Liver (tissue), 9 donors: Measurements from ENCODE around the gene CYP4A22. TPM values are rescaled to one million over a fixed set of nuclear protein-coding genes. Genes with fewer than 3 reads are reported as not detected.

ENCODE experiments used
- DNase-seq: peaks from one replicate; pipeline ENCODE4 v3.0.0-alpha.2; 2017; ENCODE audit warnings: low spot score
- H3K27ac ChIP-seq, 2 donors: one replicate each; pipeline ENCODE4 v1.7.0; 2013; ENCODE audit warnings: inconsistent platforms in 2 of 2, low read length in 2 of 2, control low read depth in 1 of 2, low read depth in 1 of 2, mild to moderate bottlenecking in 1 of 2
- H3K27me3 ChIP-seq, 4 donors: one replicate each; pipeline versions ENCODE4 v1.6.1 to v1.7.0; 2013; ENCODE audit warnings: low read length in 3 of 4, inconsistent platforms in 1 of 4, mild to moderate bottlenecking in 1 of 4, moderate library complexity in 1 of 4; ENCODE audit not compliant: control insufficient read depth in 4 of 4, insufficient read depth in 4 of 4
- H3K36me3 ChIP-seq, 4 donors: one replicate each; pipeline versions ENCODE4 v1.6.1 to v1.7.0; 2013; ENCODE audit warnings: low read length in 3 of 4, mild to moderate bottlenecking in 3 of 4, low read depth in 1 of 4, moderate library complexity in 1 of 4; ENCODE audit not compliant: control insufficient read depth in 4 of 4, insufficient read depth in 3 of 4
- H3K4me1 ChIP-seq, 4 donors: one replicate each; pipeline versions ENCODE4 v1.6.1 to v1.7.0; 2013; ENCODE audit warnings: low read length in 3 of 4, mild to moderate bottlenecking in 3 of 4, moderate library complexity in 1 of 4; ENCODE audit not compliant: control insufficient read depth in 4 of 4, insufficient read depth in 4 of 4
- H3K4me3 ChIP-seq, 3 donors: one replicate each; pipeline versions ENCODE4 v1.6.1 to v1.7.0; 2013; ENCODE audit warnings: low read length in 3 of 3, control low read depth in 1 of 3, low read depth in 1 of 3, mild to moderate bottlenecking in 1 of 3
- H3K9ac ChIP-seq, 2 donors: one replicate each; pipeline ENCODE4 v1.7.0; 2013; ENCODE audit warnings: low read length in 2 of 2, mild to moderate bottlenecking in 2 of 2, moderate library complexity in 2 of 2, control low read depth in 1 of 2, low read depth in 1 of 2
- H3K9me3 ChIP-seq, 4 donors: one replicate each; pipeline versions ENCODE4 v1.6.1 to v1.7.0; 2013; ENCODE audit warnings: low read length in 3 of 4; ENCODE audit not compliant: control insufficient read depth in 4 of 4
- EGR1 ChIP-seq, 2 donors: IDR thresholded peaks; 2 replicates each; pipeline ENCODE4 v1.6.1; 2016 to 2018; ENCODE audit warnings: antibody characterized with exemption in 2 of 2, low read depth in 2 of 2
- FOXA1 ChIP-seq: IDR thresholded peaks from 2 replicates; pipeline ENCODE4 v1.6.1; 2016; ENCODE audit warnings: antibody characterized with exemption
- FOXA2 ChIP-seq: IDR thresholded peaks from 2 replicates; pipeline ENCODE4 v1.6.1; 2016; ENCODE audit warnings: antibody characterized with exemption
- GABPA ChIP-seq, 2 donors: IDR thresholded peaks in 1 of 2; conservative IDR thresholded peaks in 1 of 2; 2 replicates each; pipeline ENCODE4 v1.6.1; 2016; ENCODE audit warnings: antibody characterized with exemption in 2 of 2, mild to moderate bottlenecking in 1 of 2, moderate library complexity in 1 of 2
- HNF4G ChIP-seq: IDR thresholded peaks from 2 replicates; pipeline ENCODE4 v1.6.1; 2016; ENCODE audit warnings: antibody characterized with exemption
- JUND ChIP-seq, 2 donors: IDR thresholded peaks; 2 replicates each; pipeline ENCODE4 v1.6.1; 2016; ENCODE audit warnings: antibody characterized with exemption in 2 of 2
- NR2F2 ChIP-seq: IDR thresholded peaks from 2 replicates; pipeline ENCODE4 v1.6.1; 2016; ENCODE audit warnings: antibody characterized with exemption
- RXRA ChIP-seq, 2 donors: IDR thresholded peaks; 2 replicates each; pipeline ENCODE4 v1.6.1; 2017 to 2018; ENCODE audit warnings: antibody characterized with exemption in 2 of 2, mild to moderate bottlenecking in 1 of 2
- SP1 ChIP-seq: IDR thresholded peaks from 2 replicates; pipeline ENCODE4 v1.6.1; 2018; ENCODE audit warnings: antibody characterized with exemption, mild to moderate bottlenecking
- TAF1 ChIP-seq: conservative IDR thresholded peaks from 2 replicates; pipeline ENCODE4 v1.6.1; 2016; ENCODE audit warnings: antibody characterized with exemption, mild to moderate bottlenecking
- YY1 ChIP-seq: IDR thresholded peaks from 2 replicates; pipeline ENCODE4 v1.6.1; 2016; ENCODE audit warnings: antibody characterized with exemption, mild to moderate bottlenecking
- WGBS: extraction: QIAGEN DNeasy Blood & Tissue Kit; methylation state at CpG from one replicate; pipeline ENCODE4 v1.1.7; 2013; 5-methylcytosine and 5-hydroxymethylcytosine counted together
- polyA plus RNA-seq, 2 donors: library from polyadenylated mRNA; stranded (reverse) in 1 of 2; unstranded in 1 of 2; fragments of 200-250 nt in 1 of 2; fragments of >200 nt in 1 of 2; fragmentation: Nextera tagmentation in 1 of 2; extraction: Ambion mirVana in 1 of 2; gene quantifications; one replicate each; pipeline versions ENCODE4 v1.2.1 to v1.2.3, GENCODE V29; 2013 to 2015
- total RNA-seq, 2 donors: library from RNA; depleted of rRNA; stranded (reverse); fragments of >200 nt; gene quantifications; one replicate each; pipeline ENCODE4 v1.2.3, GENCODE V29; 2014
- TF ChIP-seq, protein P1 (sequence below): IDR thresholded peaks from 2 replicates; pipeline ENCODE4 v1.6.1; 2016; ENCODE audit warnings: antibody characterized with exemption
- TF ChIP-seq, protein P2 (sequence below): IDR thresholded peaks from 2 replicates; pipeline ENCODE4 v1.6.1; 2016; ENCODE audit warnings: antibody characterized with exemption
- TF ChIP-seq, protein P3 (sequence below): IDR thresholded peaks from 2 replicates; pipeline ENCODE4 v1.6.1; 2016; ENCODE audit warnings: antibody characterized with exemption, mild to moderate bottlenecking
- TF ChIP-seq, protein P4 (sequence below): fragments of 150-350 bp; IDR thresholded peaks from 2 replicates; pipeline ENCODE4 v1.5.1; 2017; ENCODE audit warnings: improper control_type of control experiment, low read depth, low read length; ENCODE audit not compliant: missing input control
- TF ChIP-seq, protein P5 (sequence below): IDR thresholded peaks from 2 replicates; pipeline ENCODE4 v1.6.1; 2016; ENCODE audit warnings: antibody characterized with exemption
- donor health status: healthy.
- donor health status: healthy.
- donor health status: healthy.
- donor health status: healthy.
- donor health status: healthy.

The CYP4A22 gene
- total and polyA plus RNA-seq, 4 donors = 18.3 to 95.7 (median 65.7) TPM

DNA sequence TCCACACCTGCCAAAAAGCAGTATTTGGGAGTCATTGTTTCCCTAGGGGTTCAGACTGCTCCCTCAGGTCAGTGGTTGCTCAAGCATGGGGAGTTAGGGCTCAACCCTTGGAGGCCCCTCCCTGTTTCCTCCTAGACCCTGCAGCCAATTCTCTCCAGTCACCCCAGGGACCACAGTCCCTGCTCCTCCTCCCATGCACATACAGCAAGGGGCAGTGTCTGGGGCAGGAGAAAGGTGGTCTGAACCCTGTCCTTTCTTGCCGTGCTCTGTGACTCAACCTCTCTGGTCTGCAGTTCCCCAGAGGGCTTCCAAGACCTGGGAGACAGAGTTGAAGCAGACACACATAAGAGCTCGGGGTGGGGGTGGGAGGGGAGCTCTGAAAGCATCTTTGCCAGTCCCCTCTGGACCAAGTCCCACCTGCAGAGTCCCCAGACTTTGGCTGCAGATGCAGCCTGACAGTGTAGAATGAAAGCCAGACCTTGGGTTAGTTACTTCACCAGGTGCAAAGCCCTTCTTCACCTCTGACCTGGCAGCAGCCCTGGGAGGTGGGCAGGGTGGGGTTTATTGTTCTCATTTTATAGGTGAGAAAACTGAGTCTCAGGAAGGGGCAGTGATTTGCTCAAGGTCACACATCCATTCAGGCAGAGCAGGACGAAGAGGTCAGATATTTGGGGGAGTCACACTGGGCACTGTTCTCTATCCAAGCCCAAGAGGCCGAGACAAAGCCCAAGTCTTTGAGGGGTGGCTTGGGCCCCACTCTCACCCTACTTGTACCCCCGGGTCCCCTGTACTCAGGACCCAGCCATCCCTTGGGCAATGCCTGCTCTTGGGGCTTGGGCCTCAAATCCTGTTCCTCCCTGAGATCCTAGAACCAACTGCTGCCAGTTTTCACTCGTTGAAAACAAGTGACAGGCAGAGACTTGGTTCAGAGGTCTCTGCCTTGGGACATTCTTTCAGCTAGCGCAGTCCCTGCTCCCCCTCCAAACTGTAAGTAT lies 51.8 kb downstream of the CYP4A22 start:
- Histone ChIP-seq H3K9me3 (no peaks in the 10 kb centered on the region), H3K4me3 (no peak overlapping the region), H3K4me1 (peaks cover 0 to 6% (median 3%) of the 10 kb centered on the region in 4 donors), H3K27me3 (no peaks in the 10 kb centered on the region), H3K36me3 (no peaks in the 10 kb centered on the region), H3K27ac (no peak overlapping the region), H3K9ac (no peak overlapping the region)
- 80% methylated on average over 7 of the region's 7 CpGs for WGBS
- TF ChIP-seq FOXA1 (no peak), EGR1 (IDR thresholded peaks at IDR 0.05; ENCODE audit: low read depth in 2 of 2) (no peak), YY1 (no peak), GABPA (IDR thresholded peaks at IDR 0.05 in 1 of 2, conservative IDR thresholded peaks at IDR 0.05 in 1 of 2) (no peak), SP1 (no peak), NR2F2 (no peak), RXRA (IDR thresholded peaks at IDR 0.05) (no peak), JUND (IDR thresholded peaks at IDR 0.05) (no peak), FOXA2 (no peak), HNF4G (no peak), TAF1 (no peak)
- TF ChIP-seq, protein P1, sequence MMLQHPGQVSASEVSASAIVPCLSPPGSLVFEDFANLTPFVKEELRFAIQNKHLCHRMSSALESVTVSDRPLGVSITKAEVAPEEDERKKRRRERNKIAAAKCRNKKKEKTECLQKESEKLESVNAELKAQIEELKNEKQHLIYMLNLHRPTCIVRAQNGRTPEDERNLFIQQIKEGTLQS = no peak
- TF ChIP-seq, protein P2, sequence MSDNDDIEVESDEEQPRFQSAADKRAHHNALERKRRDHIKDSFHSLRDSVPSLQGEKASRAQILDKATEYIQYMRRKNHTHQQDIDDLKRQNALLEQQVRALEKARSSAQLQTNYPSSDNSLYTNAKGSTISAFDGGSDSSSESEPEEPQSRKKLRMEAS = no peak
- TF ChIP-seq, protein P3, sequence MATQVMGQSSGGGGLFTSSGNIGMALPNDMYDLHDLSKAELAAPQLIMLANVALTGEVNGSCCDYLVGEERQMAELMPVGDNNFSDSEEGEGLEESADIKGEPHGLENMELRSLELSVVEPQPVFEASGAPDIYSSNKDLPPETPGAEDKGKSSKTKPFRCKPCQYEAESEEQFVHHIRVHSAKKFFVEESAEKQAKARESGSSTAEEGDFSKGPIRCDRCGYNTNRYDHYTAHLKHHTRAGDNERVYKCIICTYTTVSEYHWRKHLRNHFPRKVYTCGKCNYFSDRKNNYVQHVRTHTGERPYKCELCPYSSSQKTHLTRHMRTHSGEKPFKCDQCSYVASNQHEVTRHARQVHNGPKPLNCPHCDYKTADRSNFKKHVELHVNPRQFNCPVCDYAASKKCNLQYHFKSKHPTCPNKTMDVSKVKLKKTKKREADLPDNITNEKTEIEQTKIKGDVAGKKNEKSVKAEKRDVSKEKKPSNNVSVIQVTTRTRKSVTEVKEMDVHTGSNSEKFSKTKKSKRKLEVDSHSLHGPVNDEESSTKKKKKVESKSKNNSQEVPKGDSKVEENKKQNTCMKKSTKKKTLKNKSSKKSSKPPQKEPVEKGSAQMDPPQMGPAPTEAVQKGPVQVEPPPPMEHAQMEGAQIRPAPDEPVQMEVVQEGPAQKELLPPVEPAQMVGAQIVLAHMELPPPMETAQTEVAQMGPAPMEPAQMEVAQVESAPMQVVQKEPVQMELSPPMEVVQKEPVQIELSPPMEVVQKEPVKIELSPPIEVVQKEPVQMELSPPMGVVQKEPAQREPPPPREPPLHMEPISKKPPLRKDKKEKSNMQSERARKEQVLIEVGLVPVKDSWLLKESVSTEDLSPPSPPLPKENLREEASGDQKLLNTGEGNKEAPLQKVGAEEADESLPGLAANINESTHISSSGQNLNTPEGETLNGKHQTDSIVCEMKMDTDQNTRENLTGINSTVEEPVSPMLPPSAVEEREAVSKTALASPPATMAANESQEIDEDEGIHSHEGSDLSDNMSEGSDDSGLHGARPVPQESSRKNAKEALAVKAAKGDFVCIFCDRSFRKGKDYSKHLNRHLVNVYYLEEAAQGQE = no peak
- TF ChIP-seq, protein P4, sequence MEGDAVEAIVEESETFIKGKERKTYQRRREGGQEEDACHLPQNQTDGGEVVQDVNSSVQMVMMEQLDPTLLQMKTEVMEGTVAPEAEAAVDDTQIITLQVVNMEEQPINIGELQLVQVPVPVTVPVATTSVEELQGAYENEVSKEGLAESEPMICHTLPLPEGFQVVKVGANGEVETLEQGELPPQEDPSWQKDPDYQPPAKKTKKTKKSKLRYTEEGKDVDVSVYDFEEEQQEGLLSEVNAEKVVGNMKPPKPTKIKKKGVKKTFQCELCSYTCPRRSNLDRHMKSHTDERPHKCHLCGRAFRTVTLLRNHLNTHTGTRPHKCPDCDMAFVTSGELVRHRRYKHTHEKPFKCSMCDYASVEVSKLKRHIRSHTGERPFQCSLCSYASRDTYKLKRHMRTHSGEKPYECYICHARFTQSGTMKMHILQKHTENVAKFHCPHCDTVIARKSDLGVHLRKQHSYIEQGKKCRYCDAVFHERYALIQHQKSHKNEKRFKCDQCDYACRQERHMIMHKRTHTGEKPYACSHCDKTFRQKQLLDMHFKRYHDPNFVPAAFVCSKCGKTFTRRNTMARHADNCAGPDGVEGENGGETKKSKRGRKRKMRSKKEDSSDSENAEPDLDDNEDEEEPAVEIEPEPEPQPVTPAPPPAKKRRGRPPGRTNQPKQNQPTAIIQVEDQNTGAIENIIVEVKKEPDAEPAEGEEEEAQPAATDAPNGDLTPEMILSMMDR = no peak
- TF ChIP-seq, protein P5, sequence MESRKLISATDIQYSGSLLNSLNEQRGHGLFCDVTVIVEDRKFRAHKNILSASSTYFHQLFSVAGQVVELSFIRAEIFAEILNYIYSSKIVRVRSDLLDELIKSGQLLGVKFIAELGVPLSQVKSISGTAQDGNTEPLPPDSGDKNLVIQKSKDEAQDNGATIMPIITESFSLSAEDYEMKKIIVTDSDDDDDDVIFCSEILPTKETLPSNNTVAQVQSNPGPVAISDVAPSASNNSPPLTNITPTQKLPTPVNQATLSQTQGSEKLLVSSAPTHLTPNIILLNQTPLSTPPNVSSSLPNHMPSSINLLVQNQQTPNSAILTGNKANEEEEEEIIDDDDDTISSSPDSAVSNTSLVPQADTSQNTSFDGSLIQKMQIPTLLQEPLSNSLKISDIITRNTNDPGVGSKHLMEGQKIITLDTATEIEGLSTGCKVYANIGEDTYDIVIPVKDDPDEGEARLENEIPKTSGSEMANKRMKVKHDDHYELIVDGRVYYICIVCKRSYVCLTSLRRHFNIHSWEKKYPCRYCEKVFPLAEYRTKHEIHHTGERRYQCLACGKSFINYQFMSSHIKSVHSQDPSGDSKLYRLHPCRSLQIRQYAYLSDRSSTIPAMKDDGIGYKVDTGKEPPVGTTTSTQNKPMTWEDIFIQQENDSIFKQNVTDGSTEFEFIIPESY = no peak
- DNase-seq = peak; percentile 36
